ENCODE data around the gene FABP3.

- TF ChIP-seq GATA2 (IDR thresholded peaks at IDR 0.05; ENCODE audit: low read depth, low read length) = no peak
- TF ChIP-seq GATA3 (IDR thresholded peaks at IDR 0.05; ENCODE audit: low read depth, low read length) = no peak
Observed at GRCh38 chr1:31401241-31401640, 28.4 kb upstream of the FABP3 start.
